ENCODE results near the gene KRIT1. TPM values are rescaled to one million over a fixed set of nuclear protein-coding genes. Genes with fewer than 3 reads are reported as not detected.

KRIT1 gene
- total and polyA plus RNA-seq, 7 donors, result 12.4 to 31.7 (median 26.5) TPM

DNA sequence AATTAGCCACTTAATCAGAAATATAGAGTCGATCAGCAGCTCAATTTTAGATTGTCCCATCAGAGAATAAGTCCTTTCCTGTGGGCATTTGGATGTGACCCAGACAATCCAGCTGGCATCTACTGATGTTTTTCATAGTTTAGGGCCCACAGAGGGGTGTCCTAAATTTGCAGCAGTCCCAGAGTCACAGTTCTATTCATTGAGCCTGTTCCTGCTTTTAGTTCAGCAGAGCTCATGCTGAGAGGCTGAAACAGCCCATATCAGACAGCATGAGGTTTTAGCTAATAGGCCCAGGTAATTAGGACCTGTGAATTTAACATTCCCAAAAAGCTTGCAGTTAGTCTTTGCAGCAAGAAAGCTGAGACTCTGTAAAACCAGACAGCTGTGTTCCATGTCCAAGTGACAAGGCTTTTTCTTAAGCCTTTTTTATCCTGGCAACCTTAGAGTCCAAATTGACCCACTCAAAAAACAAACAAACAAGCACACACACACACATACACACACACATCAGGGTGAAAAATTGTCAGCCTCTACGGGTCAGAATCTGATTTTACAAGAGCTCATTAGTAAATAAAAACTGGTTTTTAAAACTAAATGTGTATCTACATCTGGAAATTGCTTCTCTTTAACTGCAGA lies 33.8 kb upstream of the KRIT1 start:
- intact Hi-C loops (cut with DNase I), result no loop called here
- H3K27ac ChIP-seq, result no peak overlapping the region
- no peaks in the 10 kb centered on the region for H3K36me3 ChIP-seq (ENCODE audit: insufficient read depth in 1 of 2, low read depth in 1 of 2)
- H3K9me3 ChIP-seq, result no peaks in the 10 kb centered on the region
- H3K4me3 ChIP-seq, result no peak overlapping the region
- ATAC-seq (peak in 1 of 4 donors; percentile 26), DNase-seq (no peak)
- H3K4me1 ChIP-seq, result peaks cover 22% of the 10 kb centered on the region
- WGBS, 3 donors, result 22 to 41% (median 28%) methylated on average over 2 of the region's 2 CpGs
- no peaks in the 10 kb centered on the region for H3K27me3 ChIP-seq (ENCODE audit: insufficient read depth in 3 of 3, low read length in 2 of 3)
- TF ChIP-seq, protein P1, sequence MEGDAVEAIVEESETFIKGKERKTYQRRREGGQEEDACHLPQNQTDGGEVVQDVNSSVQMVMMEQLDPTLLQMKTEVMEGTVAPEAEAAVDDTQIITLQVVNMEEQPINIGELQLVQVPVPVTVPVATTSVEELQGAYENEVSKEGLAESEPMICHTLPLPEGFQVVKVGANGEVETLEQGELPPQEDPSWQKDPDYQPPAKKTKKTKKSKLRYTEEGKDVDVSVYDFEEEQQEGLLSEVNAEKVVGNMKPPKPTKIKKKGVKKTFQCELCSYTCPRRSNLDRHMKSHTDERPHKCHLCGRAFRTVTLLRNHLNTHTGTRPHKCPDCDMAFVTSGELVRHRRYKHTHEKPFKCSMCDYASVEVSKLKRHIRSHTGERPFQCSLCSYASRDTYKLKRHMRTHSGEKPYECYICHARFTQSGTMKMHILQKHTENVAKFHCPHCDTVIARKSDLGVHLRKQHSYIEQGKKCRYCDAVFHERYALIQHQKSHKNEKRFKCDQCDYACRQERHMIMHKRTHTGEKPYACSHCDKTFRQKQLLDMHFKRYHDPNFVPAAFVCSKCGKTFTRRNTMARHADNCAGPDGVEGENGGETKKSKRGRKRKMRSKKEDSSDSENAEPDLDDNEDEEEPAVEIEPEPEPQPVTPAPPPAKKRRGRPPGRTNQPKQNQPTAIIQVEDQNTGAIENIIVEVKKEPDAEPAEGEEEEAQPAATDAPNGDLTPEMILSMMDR (IDR thresholded peaks at IDR 0.05), result no peak

DNA sequence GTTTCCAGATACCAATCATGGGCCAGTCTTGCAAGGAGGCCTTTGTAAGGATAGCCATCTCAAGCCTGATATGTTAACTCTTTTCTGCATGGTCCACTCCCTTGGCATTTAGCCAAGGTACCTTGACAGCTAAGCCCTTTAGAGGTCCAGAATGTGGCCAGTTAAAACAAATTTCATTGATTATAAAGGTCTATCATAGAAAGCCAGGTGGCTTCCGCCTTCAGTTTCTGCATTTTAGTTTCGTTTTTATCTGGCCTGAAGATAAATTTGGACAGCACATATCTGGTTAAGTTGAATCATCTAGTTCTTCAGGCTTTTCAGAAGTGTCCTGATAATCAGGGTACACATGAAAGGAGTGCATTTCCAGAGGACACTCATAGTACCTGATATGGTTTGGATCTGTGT lies 30.7 kb upstream of the KRIT1 start:
- Histone ChIP-seq H3K9me3 (no peaks in the 10 kb centered on the region), H3K4me1 (peaks cover 9% of the 10 kb centered on the region), H3K27ac (no peak overlapping the region), H3K27me3 (ENCODE audit: insufficient read depth in 3 of 3, low read length in 2 of 3) (no peaks in the 10 kb centered on the region), H3K36me3 (ENCODE audit: insufficient read depth in 1 of 2, low read depth in 1 of 2) (no peaks in the 10 kb centered on the region), H3K4me3 (no peak overlapping the region)
- WGBS, 3 donors, result 89 to 96% (median 92%) methylated on average over 2 of the region's 2 CpGs
- ATAC-seq (no peak), DNase-seq (no peak)
- TF ChIP-seq, protein P1 (IDR thresholded peaks at IDR 0.05), result no peak
- intact Hi-C loops (cut with DNase I), result no loop called here

DNA sequence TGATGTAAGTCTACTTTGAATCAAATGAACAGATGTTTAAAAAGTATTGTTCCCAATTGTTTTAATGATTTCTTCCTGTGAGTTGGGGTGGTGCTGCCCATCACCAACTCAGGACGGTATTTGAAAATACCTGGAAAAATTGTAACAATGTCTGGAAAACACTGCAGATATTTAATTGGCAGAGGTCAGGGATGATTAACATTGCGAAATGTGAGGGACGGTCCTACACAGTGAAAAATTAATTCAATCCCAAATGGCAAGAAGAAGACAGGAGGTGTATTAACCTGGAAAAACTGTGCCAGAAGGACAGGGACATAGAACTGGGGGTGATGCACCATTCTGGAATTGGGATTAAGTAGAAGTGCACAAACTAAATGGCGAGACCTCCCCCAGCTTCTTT lies 29.6 kb upstream of the KRIT1 start:
- WGBS, 3 donors, result 78 to 86% (median 85%) methylated on average over 4 of the region's 4 CpGs
- Histone ChIP-seq H3K27me3 (ENCODE audit: insufficient read depth in 3 of 3, low read length in 2 of 3) (no peaks in the 10 kb centered on the region), H3K27ac (no peak overlapping the region), H3K4me3 (no peak overlapping the region), H3K36me3 (ENCODE audit: insufficient read depth in 1 of 2, low read depth in 1 of 2) (no peaks in the 10 kb centered on the region), H3K4me1 (peaks cover 9% of the 10 kb centered on the region), H3K9me3 (no peaks in the 10 kb centered on the region)
- TF ChIP-seq, protein P1 (IDR thresholded peaks at IDR 0.05), result no peak
- DNase-seq, result no peak
- intact Hi-C loops (cut with DNase I), result no loop called here
- ATAC-seq, result no peak

DNA sequence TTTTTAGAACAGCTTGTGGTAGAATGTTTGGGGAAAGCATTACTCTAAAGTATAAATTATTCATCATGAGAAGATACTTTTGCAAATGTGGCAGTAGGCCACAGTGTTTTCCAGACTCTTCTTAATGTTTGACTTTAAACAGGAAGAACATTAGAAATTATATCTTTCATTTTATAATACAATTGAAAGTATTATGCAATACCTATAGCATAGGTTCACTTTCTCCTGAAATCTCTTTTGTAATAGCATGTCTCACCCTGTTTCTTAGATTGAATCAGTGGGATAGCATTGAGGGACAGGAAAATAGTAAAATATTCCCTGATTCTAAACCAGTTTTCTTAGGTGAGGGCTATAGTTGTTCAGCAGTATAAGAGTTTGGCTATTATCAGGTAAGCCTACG lies 23.2 kb upstream of the KRIT1 start:
- H3K4me3 ChIP-seq, result no peak overlapping the region
- TF ChIP-seq, protein P1 (IDR thresholded peaks at IDR 0.05), result no peak

More for the DNA sequence above, 23.2 kb upstream of the KRIT1 start:
- no peak for ATAC-seq
- no peaks in the 10 kb centered on the region for H3K27me3 ChIP-seq (ENCODE audit: insufficient read depth in 3 of 3, low read length in 2 of 3)
- 93 to 98% (median 98%) methylated on average over 1 of the region's 1 CpG for WGBS, 3 donors
- no peaks in the 10 kb centered on the region for H3K4me1 ChIP-seq
- peaks cover 3% of the 10 kb centered on the region for H3K9me3 ChIP-seq
- no peak for DNase-seq
- intact Hi-C loops (cut with DNase I), result no loop called here
- H3K36me3 ChIP-seq (ENCODE audit: insufficient read depth in 1 of 2, low read depth in 1 of 2), result no peaks in the 10 kb centered on the region
- H3K27ac ChIP-seq, result no peak overlapping the region
